Testis (tissue), 2 donors: Measurements from ENCODE around the gene CNNM2.

Experiments used
- CTCF ChIP-seq, 3 experiments: fragments of 450-650 bp in 2 of 3; fragments of 200-600 bp in 1 of 3; sonication (generic) in 1 of 3; IDR thresholded peaks; one replicate each; pipeline ENCODE4 v1.5.1; 2016 to 2019; ENCODE audit warnings: antibody characterized with exemption in 3 of 3, mild to moderate bottlenecking in 2 of 3, moderate library complexity in 1 of 3
- POLR2A ChIP-seq: fragments of 450-650 bp; IDR thresholded peaks from one replicate; pipeline ENCODE4 v1.6.1; 2017; ENCODE audit warnings: antibody characterized with exemption, mild to moderate bottlenecking, moderate library complexity

- TF ChIP-seq POLR2A: no peak
- no peak for TF ChIP-seq CTCF (IDR thresholded peaks at IDR 0.05)
These were observed 129.3 kb downstream of the CNNM2 start for GRCh38 chr10:103047381-103047780.
